ENCODE measurements around the gene C5AR2.

- TF ChIP-seq, protein P1, sequence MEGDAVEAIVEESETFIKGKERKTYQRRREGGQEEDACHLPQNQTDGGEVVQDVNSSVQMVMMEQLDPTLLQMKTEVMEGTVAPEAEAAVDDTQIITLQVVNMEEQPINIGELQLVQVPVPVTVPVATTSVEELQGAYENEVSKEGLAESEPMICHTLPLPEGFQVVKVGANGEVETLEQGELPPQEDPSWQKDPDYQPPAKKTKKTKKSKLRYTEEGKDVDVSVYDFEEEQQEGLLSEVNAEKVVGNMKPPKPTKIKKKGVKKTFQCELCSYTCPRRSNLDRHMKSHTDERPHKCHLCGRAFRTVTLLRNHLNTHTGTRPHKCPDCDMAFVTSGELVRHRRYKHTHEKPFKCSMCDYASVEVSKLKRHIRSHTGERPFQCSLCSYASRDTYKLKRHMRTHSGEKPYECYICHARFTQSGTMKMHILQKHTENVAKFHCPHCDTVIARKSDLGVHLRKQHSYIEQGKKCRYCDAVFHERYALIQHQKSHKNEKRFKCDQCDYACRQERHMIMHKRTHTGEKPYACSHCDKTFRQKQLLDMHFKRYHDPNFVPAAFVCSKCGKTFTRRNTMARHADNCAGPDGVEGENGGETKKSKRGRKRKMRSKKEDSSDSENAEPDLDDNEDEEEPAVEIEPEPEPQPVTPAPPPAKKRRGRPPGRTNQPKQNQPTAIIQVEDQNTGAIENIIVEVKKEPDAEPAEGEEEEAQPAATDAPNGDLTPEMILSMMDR (IDR thresholded peaks at IDR 0.05; ENCODE audit: low read depth, low read length, poor library complexity, severe bottlenecking), result no peak
- TF ChIP-seq EZH2phosphoT487 (IDR thresholded peaks at IDR 0.05; ENCODE audit: borderline replicate concordance, low read length), result no peak
Observed at GRCh38 chr19:47356900-47357299, 24.9 kb downstream of the C5AR2 start.

Data from DOHH2 (cell line).